ENCODE measurements around the gene GIN1. TPM values are rescaled to one million over a fixed set of nuclear protein-coding genes. Genes with fewer than 3 reads are reported as not detected.

GIN1 gene
- total and polyA plus RNA-seq, 9 of the 15 experiments (the other 6 are each of a cell fraction or from before 2014, with no cell fraction given), result 2.4 to 9.8 (median 7.8) TPM

GRCh38 chr5:103057208-103058130 lies 62.5 kb downstream of the GIN1 start (continued):
- TF ChIP-seq E2F8 (IDR thresholded peaks at IDR 0.05; ENCODE audit: low read depth, partially characterized antibody), result no peak
- TF ChIP-seq RUNX1 (IDR thresholded peaks at IDR 0.05; ENCODE audit: low read depth), result no peak
- TF ChIP-seq TCF15 (CRISPR knock-in tag; IDR thresholded peaks at IDR 0.05), result peak; percentile 93
- TF ChIP-seq MAZ (CRISPR knock-in tag; conservative IDR thresholded peaks at IDR 0.05 in 1 of 2, IDR thresholded peaks at IDR 0.05 in 1 of 2), result peak in 1 of 2 experiments; percentile 74; a peak in 2 of 4 replicates
- no peak for TF ChIP-seq ARID4B (CRISPR knock-in tag; IDR thresholded peaks at IDR 0.05)
- TF ChIP-seq ZNF408 (CRISPR knock-in tag; IDR thresholded peaks at IDR 0.05; ENCODE audit: low read depth), result no peak
- 0 out of 2 replicates have a peak, but pooled peaks have one; percentile 48 for TF ChIP-seq ZNF586 (CRISPR knock-in tag; conservative IDR thresholded peaks at IDR 0.05)
- TF ChIP-seq EP400 (IDR thresholded peaks at IDR 0.05), result peak; percentile 34; the same call in 1 of the 2 replicates
- TF ChIP-seq EZH2 (IDR thresholded peaks at IDR 0.05; ENCODE audit: borderline replicate concordance, low read depth, low read length), result no peak
- TF ChIP-seq FOSL1 (tag; conservative IDR thresholded peaks at IDR 0.05), result peak; percentile 96
- TF ChIP-seq BHLHE40 (IDR thresholded peaks at IDR 0.05; ENCODE audit: low read length), result no peak
- no peak for TF ChIP-seq MXD1 (CRISPR knock-in tag; IDR thresholded peaks at IDR 0.05; ENCODE audit: borderline replicate concordance, poor library complexity, severe bottlenecking)
- no peak for TF ChIP-seq RBM22 (IDR thresholded peaks at IDR 0.05; ENCODE audit: low read depth, low read length, poor library complexity, severe bottlenecking)
- peak; percentile 87 for TF ChIP-seq ZNF75A (CRISPR knock-in tag; IDR thresholded peaks at IDR 0.05)
- no peak for TF ChIP-seq SMARCC2 (IDR thresholded peaks at IDR 0.05; ENCODE audit: low read depth)
- TF ChIP-seq GTF2F1 (IDR thresholded peaks at IDR 0.05; ENCODE audit: low read depth, low read length), result no peak
- peak; percentile 90 for TF ChIP-seq ZNF644 (tag; IDR thresholded peaks at IDR 0.05; ENCODE audit: low read depth)
- no peak for TF ChIP-seq SREBF2 (CRISPR knock-in tag; IDR thresholded peaks at IDR 0.05)
- 0 out of 2 replicates have a peak, but pooled peaks have one; percentile 49 for TF ChIP-seq ZFP1 (CRISPR knock-in tag; IDR thresholded peaks at IDR 0.05)
